NOMO-1 (cell line): Measurements from ENCODE around the gene C22orf23.

Experiments
- DNase-seq, 2 experiments: peaks; one replicate each; lab custom pipeline; 2025; ENCODE audit not compliant: unreplicated experiment in 2 of 2; lab: John Stamatoyannopoulos, UW

The C22orf23 gene

DNA sequence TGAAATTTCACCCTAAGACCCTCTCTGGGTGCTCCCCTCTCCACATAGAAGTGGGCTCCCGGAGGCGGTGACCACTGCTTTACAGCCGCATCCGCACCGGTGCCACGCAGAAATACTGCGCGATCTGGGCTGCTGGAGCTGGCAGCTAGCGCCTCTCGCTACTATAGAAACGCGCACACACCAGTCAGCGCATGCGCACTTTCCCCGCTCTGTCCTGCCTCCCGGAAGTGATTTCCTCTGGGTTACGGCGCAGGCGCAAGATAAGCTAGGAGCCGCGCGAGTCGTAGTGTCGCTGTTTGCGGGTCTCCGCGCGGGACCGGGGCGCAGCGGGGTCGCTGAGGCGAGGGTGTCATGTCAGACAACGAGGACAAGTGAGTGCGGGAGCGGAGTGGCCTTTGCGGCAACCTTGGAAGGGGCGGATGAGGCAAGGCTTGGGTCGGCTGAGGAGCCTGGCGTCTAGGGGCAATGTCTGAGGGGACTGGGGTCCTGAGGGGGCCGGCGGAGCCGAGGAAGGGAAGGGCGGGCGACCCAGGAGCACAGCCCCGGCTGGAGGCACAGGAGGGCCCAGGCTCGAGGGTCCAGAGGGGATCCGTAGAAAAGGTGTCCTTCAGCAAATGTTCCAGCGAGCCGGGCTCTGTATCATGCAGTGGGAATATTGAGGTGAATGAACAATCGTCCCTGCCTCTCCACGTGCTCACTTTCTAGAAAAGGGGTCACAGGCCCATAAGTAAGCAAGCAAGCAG is at the start of gene C22orf23, which contains the start of gene POLR2F:
Gene C22orf23 (minus strand): TSS at position 165 of the 743 bp plus-strand sequence. CDS start 452 bp downstream, outside the sequence.
Gene POLR2F (plus strand): TSS at position 263 of the 743 bp plus-strand sequence. CDS start 89 bp downstream, at position 352.
- DNase-seq: peak; percentile 91 to 95

DNA sequence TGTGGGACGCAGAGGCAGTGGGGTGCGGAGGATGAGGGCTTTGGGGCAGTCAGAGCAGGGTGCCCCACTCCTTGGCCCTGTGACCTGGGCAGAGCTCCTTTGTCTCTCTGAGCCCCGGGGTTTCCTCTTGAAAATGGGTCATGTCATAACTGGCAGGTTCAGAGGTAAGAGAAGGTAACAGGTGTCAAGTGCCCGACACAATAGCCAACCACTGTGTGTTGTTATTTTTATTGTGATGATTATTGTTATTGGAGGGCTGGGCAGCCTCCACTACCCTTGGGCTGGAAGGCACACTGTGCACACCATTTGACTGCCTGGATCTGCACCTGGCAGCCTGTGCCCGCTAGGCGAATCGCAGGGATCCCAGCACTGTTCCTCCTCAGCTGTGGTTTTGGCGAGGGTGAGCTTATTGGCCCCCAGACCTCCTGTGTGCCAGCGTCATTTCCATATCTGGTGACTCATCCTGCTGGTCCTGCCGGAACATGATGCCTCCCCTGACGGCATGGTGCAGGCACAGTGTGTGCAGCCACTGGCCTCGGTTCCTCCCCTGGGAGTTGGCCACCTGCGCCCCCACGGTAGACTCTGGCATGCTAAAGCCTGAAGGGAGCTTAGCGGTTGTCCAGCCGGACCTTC is 46.4 kb upstream of the C22orf23 start:
- peak in 1 of 2 experiments; percentile 9 for DNase-seq

DNA sequence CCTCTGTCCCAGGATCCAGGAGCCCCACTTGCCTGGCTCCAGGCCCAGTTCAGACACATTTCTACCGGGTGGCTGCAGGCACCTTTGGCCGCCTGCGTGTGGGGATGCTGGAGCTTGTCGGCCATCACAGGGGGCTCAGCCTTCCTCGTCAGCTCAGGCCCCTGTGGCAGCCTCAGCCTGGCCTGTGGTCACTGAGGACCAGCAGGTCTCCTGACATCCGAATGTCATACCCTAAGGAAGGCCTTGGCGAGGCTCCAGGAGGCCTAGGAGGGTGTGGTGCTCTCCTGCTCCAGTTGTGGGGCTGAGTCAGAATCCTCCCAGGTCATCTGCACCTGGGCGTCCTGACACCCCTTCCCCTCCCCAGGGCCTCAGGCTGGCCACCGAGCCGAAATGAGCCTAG is 45.8 kb upstream of the C22orf23 start:
- no peak for DNase-seq

DNA sequence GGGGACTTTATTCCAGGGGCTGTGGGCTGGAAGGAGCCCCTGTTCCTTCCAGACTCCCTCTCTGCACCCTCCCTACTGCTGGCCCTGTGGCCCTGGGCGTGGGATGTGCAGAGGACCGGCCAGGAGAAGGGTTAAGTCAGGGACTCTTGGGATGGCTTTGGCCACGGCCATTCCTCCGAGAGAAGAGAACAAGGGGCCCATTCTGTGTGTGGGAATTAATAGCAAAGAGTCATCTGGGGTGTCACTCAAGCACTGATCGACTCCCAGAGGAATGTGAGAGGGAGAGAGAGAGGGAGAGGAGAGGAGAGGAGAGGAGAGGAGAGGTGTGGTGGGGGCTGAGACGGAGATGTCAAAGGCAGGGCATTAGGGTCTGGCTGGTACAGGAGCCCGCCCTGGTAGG is 45.1 kb upstream of the C22orf23 start:
- DNase-seq: no peak

DNA sequence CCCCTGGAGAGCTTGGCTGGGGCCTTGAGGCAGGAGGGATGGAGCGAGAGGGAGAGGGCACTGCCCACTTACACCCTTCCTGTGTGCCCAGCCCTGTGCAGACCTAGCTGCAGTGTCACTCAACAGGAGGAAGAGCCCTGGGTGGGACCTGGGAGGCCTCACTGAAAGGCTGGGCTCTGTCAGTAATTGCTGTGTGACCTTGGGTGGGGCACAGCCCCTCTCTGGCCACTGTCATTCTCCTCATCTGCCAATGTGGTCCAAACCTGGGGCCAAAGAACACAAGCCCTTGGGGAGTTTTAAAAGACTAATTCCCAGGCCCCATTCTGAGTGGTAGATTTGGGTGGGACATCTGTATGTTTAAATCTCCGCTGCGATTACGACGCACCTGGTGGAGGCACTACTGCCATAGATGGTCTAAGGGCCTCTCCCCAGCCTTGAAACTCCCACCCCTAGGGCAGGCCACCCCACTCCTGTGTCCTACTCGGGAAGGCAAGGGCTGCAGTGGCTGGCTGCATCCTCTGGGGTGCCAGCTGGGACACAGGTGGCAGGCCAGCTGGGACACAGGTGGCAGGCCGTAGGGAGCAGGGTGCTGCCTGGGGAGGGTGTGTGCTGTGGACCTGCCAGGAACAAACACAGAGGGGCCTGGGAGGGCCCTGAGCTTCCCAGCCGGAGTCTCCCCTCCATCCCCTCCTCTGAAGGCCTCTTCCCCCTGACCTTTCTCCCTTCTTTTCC is 43.3 kb upstream of the C22orf23 start:
- no peak for DNase-seq

DNA sequence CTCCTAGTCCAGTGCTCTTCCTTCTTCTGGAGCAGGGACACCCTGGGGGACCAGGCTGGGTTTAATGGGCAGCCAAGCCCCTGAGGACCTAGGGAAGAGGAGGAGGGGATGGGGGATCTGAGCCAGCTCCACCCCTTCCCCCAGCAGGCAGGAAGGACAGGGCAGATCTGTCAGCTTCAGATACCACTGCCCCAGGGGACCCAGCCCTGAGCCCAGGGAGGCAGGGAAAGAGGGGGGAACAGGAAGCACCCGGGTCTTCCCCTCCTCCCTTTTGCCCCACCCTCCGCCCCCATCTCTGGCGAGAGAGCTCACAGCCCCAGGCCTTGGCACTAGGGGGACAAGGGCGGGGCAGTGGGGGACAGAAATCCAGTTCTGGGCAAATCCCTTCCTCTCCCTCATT is 42.7 kb upstream of the C22orf23 start:
- no peak for DNase-seq

DNA sequence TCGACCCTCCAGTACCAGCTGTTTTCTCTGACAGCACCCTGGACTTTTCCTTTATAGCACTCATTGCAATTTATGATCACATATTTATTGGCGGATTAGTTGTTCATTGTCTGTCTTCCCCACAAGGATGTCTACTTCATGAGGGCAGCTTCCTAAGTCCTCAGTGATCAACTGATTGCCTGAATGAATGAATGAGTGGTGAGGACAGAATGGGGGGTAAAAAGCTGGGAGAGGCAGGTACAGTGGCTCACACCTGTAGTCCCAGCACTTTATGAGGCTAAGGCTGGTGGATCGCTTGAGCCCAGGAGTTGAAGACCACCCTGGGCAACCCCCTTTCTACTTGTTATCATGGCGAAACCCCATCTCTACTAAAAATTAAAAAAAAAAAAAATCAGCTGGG is 42.1 kb upstream of the C22orf23 start:
- no peak for DNase-seq

DNA sequence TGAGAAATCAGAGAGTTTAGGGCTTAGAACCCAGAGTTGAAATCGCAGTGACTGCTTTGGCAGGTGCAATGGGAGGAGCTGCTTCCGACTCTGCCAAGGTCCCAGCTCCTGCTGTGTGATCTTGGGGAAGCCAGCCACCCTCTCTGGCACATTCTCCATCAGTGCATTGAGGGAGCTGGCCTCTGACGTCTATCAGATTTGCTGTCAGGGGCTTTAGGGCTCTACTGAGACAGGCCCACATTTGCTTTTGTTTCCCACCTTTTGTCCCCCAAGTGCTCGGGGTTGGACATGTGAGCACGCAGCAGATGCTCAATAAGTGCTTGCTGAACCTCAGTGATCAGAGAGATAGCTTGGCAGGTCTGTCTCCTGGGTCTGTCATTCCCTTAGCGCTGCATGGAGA is 41.6 kb upstream of the C22orf23 start:
- no peak for DNase-seq

DNA sequence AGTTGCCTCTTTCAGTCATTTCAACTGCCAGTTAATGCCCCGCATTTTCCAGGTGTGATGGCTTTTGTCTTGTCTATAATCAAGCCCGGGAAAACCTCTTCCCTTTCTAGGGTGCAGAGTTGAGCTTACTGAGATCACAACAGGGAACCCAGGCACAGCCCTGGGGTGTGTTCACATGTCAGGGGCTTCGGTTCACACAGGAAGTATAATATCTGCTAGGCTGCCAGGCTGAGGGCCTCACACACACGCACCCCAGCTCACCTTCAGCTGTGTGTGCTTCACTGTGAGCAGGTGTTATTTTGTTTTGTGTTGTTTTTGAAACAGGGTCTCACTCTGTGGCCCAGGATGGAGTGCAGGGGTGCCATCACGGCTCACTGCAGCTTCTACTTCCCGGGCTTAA is 40.6 kb upstream of the C22orf23 start:
- DNase-seq: no peak

DNA sequence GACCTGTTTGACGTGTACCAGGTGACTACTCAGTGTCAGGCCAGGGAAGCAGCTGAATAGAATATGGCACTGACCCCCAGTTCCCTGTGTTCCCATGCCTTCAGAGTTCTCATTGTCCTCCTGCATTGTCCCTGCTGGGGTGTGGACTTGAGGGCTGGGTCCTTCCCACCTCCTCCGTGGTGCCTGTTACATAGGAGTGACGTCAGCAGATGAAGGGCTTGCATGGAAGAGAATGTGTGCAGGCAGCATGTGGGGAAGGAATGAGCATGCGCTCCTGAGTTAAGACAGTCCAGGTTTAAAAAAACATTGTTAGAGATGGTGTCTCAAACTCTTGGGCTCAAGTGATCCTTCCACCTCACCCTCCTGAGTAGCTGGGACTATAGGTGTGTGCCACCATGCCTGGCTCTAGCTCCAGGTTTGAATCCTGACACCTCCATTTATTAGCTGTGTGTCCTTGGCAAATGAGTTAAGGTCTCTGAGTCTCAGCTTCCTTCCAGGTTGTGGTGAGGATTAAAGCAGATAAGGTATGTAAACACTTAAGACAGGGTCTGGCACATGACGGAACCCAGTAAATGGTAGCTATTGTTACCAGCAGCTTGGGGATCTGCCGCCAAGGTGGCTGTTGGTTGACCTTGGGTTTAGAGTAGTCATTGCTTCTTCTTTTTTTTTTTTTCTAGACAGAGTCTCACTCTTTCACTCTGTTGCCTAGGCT is 38.5 kb upstream of the C22orf23 start:
- DNase-seq: no peak

DNA sequence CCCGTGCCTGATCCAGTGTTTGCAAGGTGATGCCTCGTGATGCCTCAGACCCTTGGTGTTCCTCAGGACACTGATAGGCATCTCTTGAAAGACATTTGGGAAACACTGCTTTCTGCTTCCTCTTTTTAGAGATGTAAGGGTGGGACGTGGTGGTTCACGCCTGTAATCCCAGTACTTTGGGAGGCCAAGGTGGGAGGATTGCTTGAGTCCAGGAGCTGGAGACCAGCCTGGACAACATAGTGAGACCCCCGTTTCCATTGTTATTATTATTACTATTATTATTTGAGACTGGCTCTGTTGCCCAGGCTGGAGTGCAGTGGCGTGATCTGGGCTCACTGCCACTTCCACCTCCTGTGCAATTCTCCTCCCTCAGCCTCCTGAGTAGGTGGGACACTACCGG is 37.5 kb upstream of the C22orf23 start:
- no peak for DNase-seq

DNA sequence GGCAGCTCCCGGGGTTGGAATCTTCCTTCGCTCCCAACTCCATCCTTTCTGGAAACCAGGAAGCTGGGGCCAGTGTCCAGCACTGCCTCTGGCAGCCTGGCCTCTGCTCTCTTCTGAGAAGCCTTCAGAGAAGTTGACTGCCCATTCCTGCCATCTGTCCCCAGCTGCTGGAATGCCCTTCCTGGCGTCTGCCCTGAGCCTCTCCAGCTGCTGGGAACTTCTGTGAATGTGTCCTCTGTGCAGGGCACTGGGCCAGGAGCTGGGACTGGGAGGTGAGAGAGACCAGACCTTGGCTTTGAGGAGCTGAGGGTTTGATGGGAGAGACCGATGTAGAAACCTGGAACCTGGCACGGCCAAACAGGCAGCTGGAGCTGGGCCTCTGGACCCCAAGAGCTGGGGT is 36.9 kb upstream of the C22orf23 start:
- DNase-seq: no peak

DNA sequence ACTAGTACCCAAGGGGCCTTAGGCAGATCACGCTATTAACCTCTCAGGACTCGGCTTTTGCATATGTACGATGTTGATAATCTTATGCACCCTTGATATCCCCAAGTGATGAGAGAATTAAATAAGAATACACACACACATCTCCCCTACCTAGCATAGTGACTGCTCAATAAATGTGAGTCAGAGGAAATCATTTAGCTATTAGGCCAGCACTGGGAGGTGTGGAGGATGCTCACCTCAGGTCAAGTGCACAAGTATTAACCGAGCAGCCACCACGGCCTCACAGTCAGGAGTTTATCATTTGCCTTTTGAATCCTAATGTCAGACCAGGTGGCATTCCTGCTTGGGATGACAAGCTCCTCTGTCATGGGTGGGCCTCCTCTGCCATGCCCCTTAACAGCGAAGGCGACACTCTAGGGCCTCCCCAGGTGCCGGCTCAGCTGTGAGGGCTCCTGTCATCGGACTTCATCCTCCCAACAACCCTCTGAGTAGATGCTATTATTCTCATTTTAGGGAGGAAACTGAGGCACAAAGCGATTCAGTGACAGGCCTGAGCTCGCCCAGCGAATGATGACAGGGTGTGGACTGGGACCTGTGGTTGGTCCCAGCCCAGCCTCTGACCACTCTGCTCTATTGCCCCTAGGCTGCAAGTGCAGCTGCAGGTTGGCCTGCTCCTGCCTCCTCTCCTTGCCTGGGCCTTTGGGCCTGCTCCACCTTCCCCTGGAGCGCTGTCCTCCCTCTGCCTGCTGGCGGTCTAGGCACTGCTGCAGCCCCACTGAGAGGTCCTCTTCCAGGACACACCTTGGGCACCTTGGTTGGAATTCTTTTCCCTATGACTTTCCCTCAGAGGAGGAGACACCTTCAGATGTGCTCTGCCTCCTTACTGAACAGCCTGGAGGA is 36.0 kb upstream of the C22orf23 start:
- no peak for DNase-seq

DNA sequence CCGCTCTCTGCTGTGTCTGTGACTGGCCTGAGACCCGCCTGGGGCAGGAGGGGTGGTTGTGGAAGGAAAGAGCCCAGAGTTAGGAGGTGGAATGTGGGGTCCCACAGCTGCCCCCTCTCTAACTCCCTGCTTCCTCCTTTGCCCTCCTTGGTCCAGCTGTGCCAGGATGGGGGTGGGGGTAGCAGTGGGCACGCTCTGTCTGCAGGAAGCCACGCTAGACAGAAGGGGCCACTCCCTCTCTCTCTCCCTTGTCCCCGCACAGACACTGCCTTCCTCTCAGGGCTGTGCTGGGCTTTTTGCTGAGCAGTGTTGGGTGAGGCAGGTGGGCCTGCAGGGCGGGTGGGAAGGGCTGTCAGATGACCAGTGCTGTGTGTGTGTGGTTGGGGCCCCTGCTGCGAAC is 33.0 kb upstream of the C22orf23 start:
- DNase-seq: no peak

DNA sequence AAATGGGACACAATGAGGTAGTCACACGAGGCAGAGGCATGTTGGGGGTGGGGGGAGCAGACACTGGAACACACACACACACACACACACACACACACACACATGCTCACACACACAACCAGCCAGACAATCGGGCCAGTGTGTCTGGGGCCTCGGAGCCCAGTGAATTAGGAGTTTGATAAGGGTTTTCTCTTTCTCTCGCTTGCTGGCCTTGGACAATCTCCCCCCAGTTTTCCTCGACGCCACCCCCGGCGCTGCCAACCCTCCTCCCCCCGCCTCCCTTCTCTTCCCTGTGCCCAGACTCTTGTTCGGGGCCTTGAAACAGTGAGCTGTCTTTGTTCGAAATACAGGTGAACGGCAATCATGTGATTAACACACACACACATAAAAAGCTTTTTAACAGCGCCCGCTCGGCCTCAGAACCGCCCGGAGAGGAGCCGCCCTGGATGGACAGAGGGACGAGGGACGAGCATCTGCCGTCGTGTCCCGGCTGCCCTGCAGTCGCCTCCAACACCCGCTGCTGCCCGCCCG is 32.4 kb upstream of the C22orf23 start:
- no peak for DNase-seq

DNA sequence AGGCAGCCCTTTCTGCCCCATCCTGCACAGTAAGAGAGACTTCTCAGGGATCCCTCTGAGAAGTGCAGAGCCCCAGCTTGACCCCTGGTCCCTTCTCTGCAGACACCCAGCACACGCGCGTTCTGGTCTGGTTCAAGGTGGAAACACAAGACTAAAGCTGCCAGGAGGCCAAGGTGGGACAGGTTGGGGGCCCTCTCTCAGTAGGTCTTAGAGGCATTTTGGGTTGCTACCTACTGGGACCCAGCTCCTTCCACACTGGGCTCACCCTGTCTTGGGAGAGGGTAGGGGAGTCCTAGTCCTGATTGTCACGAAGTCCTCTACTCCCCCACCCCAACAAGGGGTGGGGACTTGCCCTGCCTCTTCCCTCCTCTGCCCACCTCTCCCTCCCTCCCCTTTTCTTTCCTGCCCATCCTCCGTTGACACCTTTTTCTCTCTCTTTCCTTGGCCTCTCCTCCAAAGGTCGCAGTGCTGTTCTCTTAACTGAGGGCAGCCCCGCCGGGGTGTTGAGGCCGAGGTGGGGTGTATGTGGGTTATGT is 31.7 kb upstream of the C22orf23 start:
- no peak for DNase-seq

DNA sequence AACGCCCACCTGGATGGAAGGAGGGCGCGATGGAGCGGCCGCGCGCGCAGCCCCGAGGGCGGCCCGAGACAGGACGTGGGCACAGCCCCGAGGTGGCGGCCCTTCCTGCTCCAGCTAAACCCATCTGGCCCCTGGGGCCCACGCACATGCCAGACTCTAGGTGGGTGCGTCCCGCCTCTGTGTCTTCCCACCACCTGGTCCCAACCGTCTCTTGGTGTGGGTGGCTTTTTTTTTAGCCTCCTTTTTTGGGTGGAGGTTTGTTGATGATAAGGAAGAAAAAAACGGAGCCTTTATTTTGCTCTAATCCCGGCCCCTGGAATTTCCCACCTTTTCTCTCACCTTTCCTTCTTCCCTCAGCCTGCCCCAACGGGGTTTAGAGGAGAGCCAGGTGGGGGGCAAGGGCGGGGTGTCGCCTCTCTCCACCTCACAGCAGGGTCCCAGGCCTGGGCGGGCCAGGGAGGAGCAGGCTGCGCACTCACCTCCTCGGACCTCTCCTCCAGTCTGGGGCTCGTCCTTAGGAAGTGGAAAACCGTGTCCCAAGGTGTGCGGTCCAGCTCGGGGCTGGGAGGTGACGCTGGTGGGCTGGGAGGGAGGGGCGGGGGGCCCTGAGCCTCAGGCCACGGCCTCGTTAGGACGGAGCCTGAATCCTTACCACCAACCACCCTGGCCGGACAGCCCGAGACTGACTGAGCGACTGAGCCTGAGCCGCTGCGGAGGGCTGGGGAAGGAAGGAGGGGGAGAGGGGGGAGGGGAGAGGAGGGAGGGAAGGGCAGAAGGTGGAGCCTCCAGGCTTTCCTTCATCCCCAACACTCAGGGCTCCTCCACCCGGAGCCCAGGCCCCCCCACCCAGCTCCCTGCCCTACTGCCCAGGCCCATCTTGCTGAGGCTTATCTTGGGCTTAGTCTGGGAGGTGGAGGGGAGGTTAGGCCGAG is 30.7 kb upstream of the C22orf23 start, which contains the start of gene SOX10:
Gene SOX10 (minus strand): TSS at position 696 of the 932 bp plus-strand sequence. CDS start 771 bp downstream, outside the sequence.
- no peak for DNase-seq
